Esophagus muscularis mucosa (tissue), 3 donors: ENCODE measurements around the gene UBE2U.

Experiments used
- POLR2A ChIP-seq: fragments of 450-650 bp; IDR thresholded peaks from one replicate; pipeline ENCODE4 v1.6.1; 2017; ENCODE audit warnings: antibody characterized with exemption, moderate library complexity, mild to moderate bottlenecking, low read depth
- TF ChIP-seq, protein P1 (sequence below), 3 experiments: fragments of 200-600 bp in 2 of 3; fragments of 450-650 bp in 1 of 3; sonication (generic) in 2 of 3; IDR thresholded peaks; one replicate each; pipeline ENCODE4 v1.5.1; 2017 to 2019; ENCODE audit warnings: antibody characterized with exemption in 3 of 3, mild to moderate bottlenecking in 2 of 3, moderate library complexity in 1 of 3

DNA sequence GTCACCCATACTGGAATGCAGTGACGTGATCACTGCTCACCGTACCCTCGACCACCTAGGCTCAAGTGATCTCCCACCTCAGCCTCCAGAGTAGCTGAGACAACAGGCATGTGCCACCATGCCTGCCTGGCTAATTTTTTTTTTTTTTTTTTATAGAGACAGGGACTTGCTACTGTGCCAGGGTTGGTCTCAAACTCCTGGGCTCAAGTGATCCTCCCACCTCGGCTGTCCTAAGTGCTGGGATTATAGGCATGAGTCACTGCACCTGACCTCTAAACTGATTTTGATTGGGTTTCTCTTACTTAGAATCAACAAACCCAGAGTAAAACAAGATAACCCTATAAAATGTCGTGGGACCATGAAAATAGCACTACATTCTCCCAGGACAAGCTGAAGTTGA lies 112.0 kb downstream of the UBE2U start:
- no peak for TF ChIP-seq POLR2A
- TF ChIP-seq, protein P1, sequence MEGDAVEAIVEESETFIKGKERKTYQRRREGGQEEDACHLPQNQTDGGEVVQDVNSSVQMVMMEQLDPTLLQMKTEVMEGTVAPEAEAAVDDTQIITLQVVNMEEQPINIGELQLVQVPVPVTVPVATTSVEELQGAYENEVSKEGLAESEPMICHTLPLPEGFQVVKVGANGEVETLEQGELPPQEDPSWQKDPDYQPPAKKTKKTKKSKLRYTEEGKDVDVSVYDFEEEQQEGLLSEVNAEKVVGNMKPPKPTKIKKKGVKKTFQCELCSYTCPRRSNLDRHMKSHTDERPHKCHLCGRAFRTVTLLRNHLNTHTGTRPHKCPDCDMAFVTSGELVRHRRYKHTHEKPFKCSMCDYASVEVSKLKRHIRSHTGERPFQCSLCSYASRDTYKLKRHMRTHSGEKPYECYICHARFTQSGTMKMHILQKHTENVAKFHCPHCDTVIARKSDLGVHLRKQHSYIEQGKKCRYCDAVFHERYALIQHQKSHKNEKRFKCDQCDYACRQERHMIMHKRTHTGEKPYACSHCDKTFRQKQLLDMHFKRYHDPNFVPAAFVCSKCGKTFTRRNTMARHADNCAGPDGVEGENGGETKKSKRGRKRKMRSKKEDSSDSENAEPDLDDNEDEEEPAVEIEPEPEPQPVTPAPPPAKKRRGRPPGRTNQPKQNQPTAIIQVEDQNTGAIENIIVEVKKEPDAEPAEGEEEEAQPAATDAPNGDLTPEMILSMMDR (IDR thresholded peaks at IDR 0.05): no peak
